Measurements from ENCODE around the gene MAPK8IP2.
"Not testable (repeated sequence)": the region's sequence is repeated elsewhere in the genome, so short reads cannot be mapped to it uniquely, and the experiment has no call there.

The MAPK8IP2 gene

GRCh38 chr22:50612528-50613221, 12.1 kb downstream of the MAPK8IP2 start:
- DNase-seq (ENCODE audit: low read depth): no peak

DNA sequence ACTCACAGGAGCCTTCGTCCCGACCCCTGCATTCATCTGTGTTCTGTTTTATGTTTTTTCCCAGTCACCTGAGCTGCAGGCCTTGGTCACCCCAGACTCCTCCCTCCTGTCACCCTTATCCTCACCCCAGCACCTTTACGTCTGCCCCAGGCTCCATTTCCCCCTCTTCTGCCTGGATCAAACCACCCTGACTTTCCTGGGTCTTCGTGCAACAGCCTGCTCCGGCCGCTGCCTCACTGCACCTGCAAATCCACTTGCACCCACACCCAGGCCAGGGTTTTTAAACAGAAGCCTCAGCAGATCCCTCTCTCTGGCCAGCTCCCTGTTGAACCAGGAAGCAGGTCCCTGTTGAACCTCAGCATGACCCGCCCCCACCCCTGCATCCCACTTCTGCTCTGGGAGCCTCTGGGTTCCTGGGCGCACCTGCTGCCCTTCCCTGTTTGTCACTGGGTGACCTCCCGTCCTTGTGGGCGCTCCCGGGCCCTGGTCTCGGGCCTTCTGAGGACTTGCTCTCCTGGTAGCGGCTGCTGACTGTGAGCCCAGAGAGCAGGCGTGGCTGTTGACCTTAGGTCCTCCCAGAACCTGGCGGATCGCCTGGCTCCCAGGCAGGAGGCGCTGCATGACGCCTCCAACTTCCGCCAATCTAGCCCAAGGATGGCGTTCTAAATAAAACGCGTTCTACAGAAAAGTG, 12.8 kb downstream of the MAPK8IP2 start:
- DNase-seq (ENCODE audit: low read depth): no peak

DNA sequence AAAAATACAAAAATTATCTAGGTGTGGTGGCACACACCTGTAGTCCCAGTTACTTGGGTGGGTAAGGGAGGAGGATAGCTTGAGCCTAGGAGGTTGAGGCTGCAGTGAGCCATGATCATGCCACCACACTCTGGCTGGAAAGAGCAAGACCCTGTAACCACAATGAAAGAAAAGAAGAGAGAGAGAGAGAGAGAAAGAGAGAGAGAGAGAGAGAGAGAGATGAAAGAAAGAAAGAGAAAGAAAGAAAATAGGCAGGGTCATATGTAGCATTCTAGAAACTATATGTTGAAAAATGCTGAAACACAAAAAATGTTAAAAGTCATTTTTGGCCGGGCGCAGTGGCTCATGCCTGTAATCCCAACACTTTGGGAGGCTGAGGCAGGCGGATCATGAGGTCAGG, 13.7 kb downstream of the MAPK8IP2 start:
- DNase-seq (ENCODE audit: low read depth): not testable (repeated sequence)

GRCh38 chr22:50620593-50621355, 20.2 kb downstream of the MAPK8IP2 start:
- DNase-seq (ENCODE audit: low read depth): no peak

DNA sequence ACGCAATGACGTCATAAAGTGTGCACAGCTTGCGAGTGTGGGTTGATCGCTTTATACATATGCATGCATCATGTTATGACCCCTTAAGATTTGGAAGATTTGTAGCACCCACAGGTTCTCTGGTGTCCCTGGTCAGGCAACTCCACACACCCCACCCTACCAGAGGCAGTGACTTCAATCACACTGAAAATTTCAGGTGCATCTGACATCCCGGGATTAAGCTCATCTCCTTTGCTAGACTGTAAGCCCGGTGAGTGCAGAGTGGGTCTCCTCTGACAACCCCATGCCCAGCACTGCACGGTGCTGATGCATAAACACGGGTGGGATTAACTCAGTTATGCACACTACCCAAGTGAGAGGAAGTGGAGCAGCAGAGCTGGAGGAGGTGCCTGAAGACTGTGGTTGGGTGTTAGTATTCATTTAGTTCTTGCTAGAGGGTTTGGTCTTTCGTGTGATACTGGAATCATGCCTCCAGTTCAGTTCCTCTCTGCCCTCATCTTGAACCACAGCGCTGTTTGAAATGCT, 20.8 kb downstream of the MAPK8IP2 start:
- no peak for DNase-seq (ENCODE audit: low read depth)

GRCh38 chr22:50621948-50622722, 21.5 kb downstream of the MAPK8IP2 start:
- no peak for DNase-seq (ENCODE audit: low read depth)

- DNase-seq (ENCODE audit: low read depth): no peak
Measured at GRCh38 chr22:50622723-50623327, 22.2 kb downstream of the MAPK8IP2 start.

DNA sequence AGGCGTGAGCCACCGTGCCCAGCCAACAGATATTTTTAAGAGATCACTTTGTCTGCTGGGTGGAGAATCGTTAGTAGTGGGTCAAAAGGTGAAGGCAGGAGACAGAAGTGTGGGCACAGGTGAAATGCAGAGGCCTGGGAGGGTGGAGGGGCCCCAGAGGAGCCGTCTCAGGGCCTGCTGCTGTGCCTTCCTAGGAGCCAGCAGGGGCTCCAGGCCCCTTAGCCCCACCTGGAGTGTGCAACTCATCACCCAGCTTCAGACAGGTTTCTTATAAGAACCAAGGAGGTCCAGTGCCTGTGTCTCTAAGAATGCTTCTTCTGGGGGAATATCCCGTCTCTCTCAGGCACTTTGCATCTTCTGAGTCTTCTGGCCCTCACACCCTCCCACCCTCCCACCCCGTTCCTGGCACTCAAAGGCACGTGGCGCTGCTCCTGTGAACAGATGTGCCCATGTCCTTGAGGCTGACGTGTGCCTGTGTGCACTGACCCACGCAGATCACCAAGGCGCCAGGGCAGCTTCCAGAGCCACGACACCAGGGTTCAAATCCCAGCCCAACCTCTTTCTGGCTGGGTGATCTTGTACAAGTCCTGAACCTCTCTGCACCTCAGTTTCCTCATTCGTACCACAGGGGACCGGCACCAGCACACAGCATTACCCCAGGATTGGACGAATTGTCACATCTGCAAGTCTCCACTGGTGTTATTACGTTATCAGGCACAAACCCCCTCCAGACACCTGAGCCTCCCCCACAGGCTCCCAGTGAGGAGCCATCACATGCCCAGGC, 23.9 kb downstream of the MAPK8IP2 start:
- DNase-seq (ENCODE audit: low read depth): no peak

- no peak for DNase-seq (ENCODE audit: low read depth)
Measured at GRCh38 chr22:50625131-50625567, 24.6 kb downstream of the MAPK8IP2 start.

GRCh38 chr22:50625568-50626313, 25.1 kb downstream of the MAPK8IP2 start:
- DNase-seq (ENCODE audit: low read depth): no peak

GRCh38 chr22:50626314-50626849, 25.8 kb downstream of the MAPK8IP2 start:
- no peak for DNase-seq (ENCODE audit: low read depth)

DNA sequence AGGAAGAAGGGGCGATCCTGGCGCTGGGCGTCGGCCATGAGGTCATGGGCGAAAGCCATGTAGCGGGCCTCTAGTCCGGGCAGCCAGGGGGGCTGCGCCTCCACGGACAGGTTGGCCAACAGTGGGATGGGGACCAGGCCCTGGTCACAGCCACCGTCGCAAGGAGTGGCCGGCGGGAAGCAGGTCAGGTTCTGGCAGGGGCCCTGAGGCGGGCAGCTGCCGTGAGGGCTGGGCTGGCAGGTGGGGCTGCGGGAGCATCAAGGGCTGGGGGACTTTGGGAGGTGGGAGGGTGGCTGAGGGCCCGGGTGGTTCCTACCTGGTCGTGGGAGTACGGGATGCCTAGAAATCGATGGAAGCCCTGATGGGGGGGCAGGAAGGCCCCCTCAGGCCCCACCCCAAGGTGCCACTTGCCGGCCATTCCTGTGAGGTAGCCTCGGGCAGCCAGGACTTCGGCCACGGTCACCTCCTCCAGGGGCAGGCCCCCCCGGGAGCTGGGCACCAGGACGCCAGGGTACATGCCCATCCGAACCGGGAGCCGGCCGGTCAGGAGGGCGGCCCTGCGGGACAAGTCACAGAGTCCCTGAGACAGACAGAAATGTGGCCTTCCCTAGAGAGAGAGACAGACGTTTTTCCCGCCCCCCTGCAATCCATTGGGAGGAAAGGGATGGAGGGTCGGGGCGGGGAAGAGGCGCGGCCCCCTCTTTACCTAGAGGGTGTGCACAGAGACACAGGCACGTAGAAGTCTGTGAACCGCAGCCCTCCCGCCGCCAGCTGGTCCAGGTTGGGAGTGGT, 26.5 kb downstream of the MAPK8IP2 start:
- DNase-seq (ENCODE audit: low read depth): no peak

DNA sequence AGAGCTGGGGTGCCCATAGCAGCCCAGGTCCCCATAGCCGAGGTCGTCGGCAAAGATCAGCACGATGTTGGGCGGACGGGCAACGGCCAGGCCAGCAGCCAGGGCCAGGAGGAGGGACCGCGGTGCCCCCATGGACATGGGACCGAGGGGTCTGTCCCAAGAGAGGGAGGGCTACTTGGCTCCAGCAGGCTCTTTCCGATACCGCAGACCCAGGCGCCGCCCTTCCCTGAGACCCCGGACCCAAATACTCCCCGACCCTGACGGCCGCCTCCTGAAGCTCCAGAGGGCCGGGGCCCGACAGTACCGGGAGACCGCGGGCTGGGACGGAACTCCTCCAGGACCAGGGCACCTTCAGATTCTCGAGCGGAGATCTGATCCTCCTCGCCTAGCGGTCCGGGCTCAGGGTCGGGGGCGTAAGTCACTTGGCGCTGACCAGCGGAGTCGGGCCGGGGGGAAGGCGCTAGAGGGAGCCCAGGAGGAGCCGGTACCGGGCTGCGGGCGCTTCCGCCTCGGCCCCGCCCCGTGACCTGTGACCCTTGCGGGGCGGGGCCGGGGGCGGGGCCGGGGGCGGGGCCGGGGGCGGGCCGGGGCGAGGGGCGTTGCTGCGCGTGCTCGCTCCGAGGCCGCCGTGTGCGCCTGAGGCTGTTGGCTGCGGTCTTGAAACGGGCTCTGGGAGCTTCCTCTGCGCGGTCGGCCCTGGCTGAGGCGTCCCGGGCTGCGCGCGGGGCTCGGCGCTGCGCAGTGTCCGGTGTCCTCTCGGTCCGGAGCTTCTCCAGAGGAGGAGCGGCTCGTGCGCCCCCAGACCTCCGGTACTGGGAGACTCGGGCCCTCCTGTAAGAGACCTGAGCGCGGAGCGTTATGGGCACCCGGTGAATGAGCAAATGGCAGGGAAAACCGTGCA, 27.3 kb downstream of the MAPK8IP2 start, which contains the start of gene ARSA:
ARSA (minus strand) TSS at position 511 of the 901 bp plus-strand sequence; CDS start at position 138, 373 bp downstream.
- DNase-seq (ENCODE audit: low read depth): peak; percentile 62

- no peak for DNase-seq (ENCODE audit: low read depth)
Measured at GRCh38 chr22:50628543-50629134, 28.0 kb downstream of the MAPK8IP2 start.

DNA sequence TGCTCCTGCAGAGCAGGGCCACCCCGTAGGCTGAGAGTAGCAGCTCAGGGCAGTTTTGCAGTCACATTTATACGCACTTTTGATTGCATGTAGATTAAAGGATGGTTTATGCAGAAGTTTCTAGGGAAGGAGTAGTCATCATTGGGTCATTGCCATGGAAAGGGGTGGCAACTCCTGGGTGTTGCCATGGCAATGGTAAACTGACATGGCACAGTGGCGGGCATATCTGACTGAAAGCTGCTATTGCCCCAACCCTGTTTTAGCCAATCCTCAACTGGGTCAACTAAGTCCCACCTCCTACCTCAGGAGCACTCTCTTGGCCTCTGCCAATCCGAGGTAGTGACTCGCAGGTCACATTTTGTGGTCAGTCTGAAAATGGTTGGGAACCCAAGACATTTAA, 29.8 kb downstream of the MAPK8IP2 start:
- no peak for DNase-seq (ENCODE audit: low read depth)

DNA sequence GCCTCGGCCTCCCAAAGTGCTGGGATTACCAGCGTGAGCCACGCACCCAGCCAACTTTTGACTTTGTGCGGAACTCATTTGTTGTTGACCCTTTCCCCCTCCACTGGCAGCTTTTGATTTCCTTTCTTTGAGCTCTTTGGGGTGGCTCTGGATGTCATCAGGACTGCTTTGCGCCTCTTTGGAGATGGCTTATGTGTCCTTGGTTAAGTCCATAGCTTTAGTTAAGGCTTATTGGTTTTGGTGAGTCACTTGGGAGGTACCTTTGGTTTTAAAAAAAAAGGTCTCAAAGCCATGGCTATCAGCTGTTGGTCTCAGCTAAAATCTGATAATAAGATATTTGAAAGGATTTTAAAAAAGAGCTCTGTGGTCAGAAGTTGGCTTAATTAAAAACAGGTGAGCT, 32.5 kb downstream of the MAPK8IP2 start:
- DNase-seq (ENCODE audit: low read depth): no peak

GRCh38 chr22:50633771-50634170, 33.2 kb downstream of the MAPK8IP2 start:
- no peak for DNase-seq (ENCODE audit: low read depth)
